ENCODE measurements around the gene CAPN2.

DNA sequence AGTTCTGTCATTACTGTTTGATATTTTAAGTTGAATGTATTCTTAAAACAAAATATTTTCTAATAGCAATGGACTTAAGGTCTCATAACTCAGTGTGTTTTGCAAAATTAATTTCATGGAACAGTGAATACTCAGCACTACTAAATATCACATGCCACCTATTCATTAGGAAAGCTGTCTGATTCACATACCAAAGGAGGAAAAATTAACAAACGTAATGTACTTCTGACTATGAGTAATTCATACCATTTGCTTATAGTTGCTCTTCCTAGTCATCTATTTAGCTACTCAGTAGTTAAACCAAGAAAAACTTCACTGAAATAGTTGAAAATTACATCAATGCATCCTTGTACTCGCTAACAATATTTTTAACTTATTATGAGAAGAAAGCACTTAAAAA is 98.2 kb downstream of the CAPN2 start:
- TF ChIP-seq CTCF (conservative IDR thresholded peaks at IDR 0.05) (no peak), ZFX (IDR thresholded peaks at IDR 0.05) (no peak)

Measured in C4-2B (cell line).